GM12872 (cell line): ENCODE measurements around the gene PAFAH1B2.

Source experiments
- TF ChIP-seq, protein P1 (sequence below): IDR thresholded peaks from 3 replicates; pipeline ENCODE4 v1.5.1; 2011; ENCODE audit warnings: low read depth, mild to moderate bottlenecking, low read length, moderate library complexity; ENCODE audit not compliant: insufficient read depth

Gene PAFAH1B2

DNA sequence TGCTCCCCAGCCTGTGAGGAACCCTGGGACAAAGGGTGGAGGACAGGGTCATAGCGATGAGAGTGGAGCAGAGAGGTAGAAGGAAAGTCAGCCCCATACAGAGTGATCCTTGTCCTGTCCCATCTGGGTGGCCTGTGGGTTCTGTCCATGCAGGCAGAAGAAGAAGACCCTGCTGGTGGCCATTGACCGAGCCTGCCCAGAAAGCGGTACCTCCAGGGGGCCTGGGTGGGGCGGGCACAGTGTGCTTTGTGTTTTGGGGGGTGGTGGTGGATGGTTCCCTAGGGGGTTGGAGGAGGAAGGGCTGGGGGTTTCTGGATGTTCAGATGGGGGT, 42.3 kb downstream of the PAFAH1B2 start:
- TF ChIP-seq, protein P1, sequence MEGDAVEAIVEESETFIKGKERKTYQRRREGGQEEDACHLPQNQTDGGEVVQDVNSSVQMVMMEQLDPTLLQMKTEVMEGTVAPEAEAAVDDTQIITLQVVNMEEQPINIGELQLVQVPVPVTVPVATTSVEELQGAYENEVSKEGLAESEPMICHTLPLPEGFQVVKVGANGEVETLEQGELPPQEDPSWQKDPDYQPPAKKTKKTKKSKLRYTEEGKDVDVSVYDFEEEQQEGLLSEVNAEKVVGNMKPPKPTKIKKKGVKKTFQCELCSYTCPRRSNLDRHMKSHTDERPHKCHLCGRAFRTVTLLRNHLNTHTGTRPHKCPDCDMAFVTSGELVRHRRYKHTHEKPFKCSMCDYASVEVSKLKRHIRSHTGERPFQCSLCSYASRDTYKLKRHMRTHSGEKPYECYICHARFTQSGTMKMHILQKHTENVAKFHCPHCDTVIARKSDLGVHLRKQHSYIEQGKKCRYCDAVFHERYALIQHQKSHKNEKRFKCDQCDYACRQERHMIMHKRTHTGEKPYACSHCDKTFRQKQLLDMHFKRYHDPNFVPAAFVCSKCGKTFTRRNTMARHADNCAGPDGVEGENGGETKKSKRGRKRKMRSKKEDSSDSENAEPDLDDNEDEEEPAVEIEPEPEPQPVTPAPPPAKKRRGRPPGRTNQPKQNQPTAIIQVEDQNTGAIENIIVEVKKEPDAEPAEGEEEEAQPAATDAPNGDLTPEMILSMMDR = no peak

DNA sequence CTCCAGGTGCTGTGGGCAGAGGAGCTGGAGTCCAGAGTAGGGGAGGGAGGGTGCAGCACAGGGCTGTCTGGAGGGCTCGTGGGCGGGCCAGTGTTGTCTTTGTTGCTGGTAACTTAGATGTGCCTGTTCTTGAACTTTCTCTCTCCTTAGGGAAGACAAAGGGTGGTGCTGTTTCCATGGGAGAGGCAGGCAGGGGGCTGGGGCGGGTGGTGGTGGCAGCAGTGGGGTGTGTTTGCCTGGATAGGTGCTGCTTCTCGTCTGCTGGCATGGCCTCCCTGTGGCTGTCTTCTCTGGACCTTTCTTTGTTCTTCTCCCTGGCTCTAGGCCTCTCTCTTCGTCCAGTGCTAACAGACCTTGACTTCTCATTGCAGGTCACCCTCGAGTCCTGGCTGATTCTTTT, 42.9 kb downstream of the PAFAH1B2 start:
- TF ChIP-seq, protein P1 = no peak

DNA sequence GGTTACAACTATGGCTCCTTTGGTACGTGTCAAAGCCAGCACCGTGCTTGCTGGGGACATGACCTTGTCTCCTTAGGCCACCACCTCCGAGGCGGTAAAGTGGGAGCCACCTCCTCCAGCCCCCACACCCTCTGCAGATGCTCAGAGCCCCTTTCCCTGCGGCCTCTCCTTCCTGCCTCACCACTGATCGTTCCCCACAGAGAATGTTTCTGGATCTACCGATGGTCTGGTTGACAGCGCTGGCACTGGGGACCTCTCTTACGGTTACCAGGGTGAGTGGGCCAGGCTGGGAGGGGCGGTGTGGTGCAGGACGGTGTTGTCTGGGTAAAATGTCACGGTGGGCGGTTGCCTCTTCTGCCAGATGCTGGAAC, 43.3 kb downstream of the PAFAH1B2 start:
- TF ChIP-seq, protein P1 = no peak

DNA sequence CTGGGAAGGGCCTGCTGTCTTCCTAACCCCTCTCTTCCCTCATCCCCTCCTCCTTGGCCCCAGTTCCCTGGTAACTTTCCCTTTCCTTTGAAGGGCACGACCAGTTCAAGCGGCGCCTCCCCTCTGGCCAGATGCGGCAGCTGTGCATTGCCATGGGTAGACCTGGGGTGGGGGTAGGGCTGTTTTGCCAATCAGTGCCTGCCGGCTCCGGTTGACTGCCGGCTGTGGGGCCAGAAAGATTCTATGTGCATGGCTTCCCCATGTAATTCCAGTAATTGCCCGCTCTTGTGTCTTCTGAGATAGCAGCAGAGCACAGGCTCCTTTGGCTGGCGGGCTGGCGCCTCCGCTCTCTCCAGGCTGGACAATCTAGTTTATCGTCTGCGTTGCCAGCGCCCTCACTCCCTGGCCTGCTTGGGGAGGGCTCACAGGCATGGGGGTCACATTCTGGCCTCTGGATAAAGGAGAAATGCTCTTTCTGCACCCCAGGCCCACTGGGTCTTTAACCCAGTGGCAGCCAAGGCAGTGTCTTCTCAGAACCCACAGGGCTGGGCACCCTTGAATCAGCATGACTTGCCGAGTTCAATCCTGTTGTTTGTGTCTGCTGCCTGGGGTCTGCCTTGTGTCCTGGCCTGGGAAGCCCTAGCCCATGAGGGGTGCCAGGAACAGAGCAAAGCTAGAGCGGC, 43.9 kb downstream of the PAFAH1B2 start:
- TF ChIP-seq, protein P1 = no peak

DNA sequence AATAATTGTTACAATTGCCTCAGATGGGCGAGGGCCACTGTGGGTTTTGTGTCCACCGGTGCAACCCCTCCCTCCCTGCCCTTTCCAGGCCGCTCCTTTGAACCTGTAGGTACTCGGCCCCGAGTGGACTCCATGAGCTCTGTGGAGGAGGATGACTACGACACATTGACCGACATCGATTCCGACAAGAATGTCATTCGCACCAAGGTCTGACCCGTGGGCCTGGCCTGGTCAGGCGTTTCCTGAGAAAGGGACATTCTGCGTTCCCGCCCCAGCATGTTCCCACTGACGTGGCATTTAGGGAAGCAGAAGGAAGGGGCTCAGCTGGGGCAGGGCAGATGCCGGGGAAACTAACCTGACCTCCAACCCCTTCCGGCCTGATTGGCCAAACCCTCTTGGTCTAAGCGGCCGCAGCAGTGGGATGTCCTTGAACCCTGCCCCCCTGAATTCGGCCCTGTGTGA, 44.6 kb downstream of the PAFAH1B2 start:
- TF ChIP-seq, protein P1 = no peak

DNA sequence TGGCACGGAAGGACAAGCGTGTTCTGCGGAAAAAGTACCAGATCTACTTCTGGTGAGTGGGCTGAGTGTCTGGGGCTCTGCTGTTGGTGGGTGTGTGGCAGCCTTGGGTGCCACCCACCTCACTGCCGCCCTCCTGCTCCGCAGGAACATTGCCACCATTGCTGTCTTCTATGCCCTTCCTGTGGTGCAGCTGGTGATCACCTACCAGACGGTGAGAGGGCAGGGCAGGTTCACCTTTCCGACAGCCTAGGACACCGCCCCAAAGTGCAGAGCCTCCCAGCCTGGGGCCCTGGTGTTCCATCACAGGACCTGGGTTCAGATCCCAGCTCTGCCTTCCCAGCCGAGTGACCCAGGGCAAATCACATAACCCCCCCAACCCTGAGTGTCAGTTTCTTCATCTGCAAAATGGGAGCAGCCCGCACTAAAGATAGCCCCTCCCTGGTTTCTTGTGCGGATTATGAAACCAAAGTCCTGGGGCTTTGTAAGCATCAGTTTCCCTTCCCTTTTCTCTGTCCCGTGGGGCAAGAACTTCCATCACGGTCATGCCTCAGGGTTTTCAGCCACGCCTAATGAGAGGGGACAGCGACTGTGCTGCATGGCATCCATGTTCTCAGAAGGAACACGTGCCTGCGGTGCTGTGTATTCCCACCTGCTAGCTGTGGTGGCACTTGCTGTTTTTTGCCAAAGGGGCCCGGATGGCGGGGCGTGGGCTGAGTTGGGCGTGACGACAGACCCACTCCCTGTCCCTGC, 45.3 kb downstream of the PAFAH1B2 start:
- TF ChIP-seq, protein P1 = no peak

DNA sequence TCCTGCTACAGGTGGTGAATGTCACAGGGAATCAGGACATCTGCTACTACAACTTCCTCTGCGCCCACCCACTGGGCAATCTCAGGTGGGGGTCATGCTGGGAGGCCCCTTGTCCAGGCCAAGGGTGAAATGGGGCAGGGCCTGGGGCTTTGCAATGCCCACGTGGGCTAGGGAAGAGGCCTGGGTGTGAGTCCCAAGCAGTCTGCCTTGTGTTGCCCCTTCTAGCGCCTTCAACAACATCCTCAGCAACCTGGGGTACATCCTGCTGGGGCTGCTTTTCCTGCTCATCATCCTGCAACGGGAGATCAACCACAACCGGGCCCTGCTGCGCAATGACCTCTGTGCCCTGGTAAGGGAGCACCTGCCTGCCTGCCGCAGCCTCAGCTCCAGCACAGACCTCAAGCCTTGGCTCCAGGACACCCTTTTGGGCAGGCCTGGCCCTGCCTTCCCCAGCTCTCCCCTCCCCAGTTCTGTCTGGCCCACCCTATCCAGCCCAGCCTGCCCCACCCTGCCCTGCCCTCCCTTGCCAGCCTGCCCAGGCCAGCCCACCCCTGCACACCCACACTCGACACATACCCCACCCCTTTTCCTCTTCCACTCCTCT, 46.0 kb downstream of the PAFAH1B2 start:
- TF ChIP-seq, protein P1 = no peak
